CD14-positive monocyte (primary cell): ENCODE results near the gene KIAA1328. TPM values are rescaled to one million over a fixed set of nuclear protein-coding genes. Genes with fewer than 3 reads are reported as not detected.

Experiments used
- DNase-seq, 3 donors: peaks; one replicate each; pipeline ENCODE4 v3.0.0-alpha.2; 2011 to 2022
- H2AFZ ChIP-seq: 2 replicates; pipeline ENCODE4 v1.6.0; 2012; ENCODE audit warnings: mild to moderate bottlenecking, low read depth, low read length, inconsistent platforms; ENCODE audit not compliant: insufficient read depth, poor library complexity, severe bottlenecking
- H3K27ac ChIP-seq, 2 donors: 1 replicate in 1 of 2; 2 replicates in 1 of 2; pipeline ENCODE4 v1.5.1; 2012 to 2013; ENCODE audit warnings: low read length in 2 of 2, control low read depth in 1 of 2, inconsistent platforms in 1 of 2, low read depth in 1 of 2, mild to moderate bottlenecking in 1 of 2
- H3K27me3 ChIP-seq, 2 donors: one replicate each; pipeline versions ENCODE4 v1.6.0 to v1.6.1; 2011 to 2013; ENCODE audit warnings: low read length in 2 of 2; ENCODE audit not compliant: control insufficient read depth in 2 of 2, insufficient read depth in 2 of 2
- H3K36me3 ChIP-seq, 2 donors: replicated peaks in 1 of 2; 1 replicate in 1 of 2; 2 replicates in 1 of 2; pipeline versions ENCODE4 v1.5.1 to v1.6.1; 2012 to 2013; ENCODE audit warnings: low read length in 2 of 2, control low read depth in 1 of 2, inconsistent platforms in 1 of 2, mild to moderate bottlenecking in 1 of 2; ENCODE audit not compliant: insufficient read depth in 2 of 2, control insufficient read depth in 1 of 2
- H3K4me1 ChIP-seq, 2 donors: 1 replicate in 1 of 2; 2 replicates in 1 of 2; pipeline versions ENCODE4 v1.5.1 to v1.6.1; 2012 to 2013; ENCODE audit warnings: low read length in 2 of 2, control low read depth in 1 of 2, inconsistent platforms in 1 of 2, mild to moderate bottlenecking in 1 of 2, moderate library complexity in 1 of 2; ENCODE audit not compliant: insufficient read depth in 2 of 2, control insufficient read depth in 1 of 2
- H3K4me2 ChIP-seq: replicated peaks from 2 replicates; pipeline ENCODE3; 2012; ENCODE audit warnings: low read length, moderate library complexity, mild to moderate bottlenecking; ENCODE audit not compliant: poor library complexity, severe bottlenecking; ENCODE audit errors: extremely low read depth
- H3K4me3 ChIP-seq, 3 experiments: fragments of 200-600 bp in 1 of 3; sonication (generic) in 1 of 3; replicated peaks in 1 of 3; 1 replicate in 2 of 3; 2 replicates in 1 of 3; pipeline ENCODE4 v1.5.1; 2011 to 2013; ENCODE audit warnings: low read length in 3 of 3, mild to moderate bottlenecking in 3 of 3, control low read depth in 2 of 3, low read depth in 2 of 3, inconsistent platforms in 1 of 3, moderate library complexity in 1 of 3
- H3K79me2 ChIP-seq: 2 replicates; pipeline ENCODE4 v1.6.0; 2012; ENCODE audit warnings: mild to moderate bottlenecking, control low read depth, inconsistent platforms, low read length, moderate library complexity; ENCODE audit not compliant: insufficient read depth
- H3K9ac ChIP-seq: 2 replicates; pipeline ENCODE4 v1.6.0; 2017; ENCODE audit warnings: low read length, mild to moderate bottlenecking; ENCODE audit not compliant: insufficient read depth, poor library complexity, severe bottlenecking
- H3K9me3 ChIP-seq, 2 donors: replicated peaks in 1 of 2; 1 replicate in 1 of 2; 2 replicates in 1 of 2; pipeline versions ENCODE4 v1.5.1 to v1.6.1; 2012 to 2013; ENCODE audit warnings: low read length in 2 of 2, control low read depth in 1 of 2; ENCODE audit not compliant: control insufficient read depth in 1 of 2, insufficient read depth in 1 of 2
- H4K20me1 ChIP-seq: 2 replicates; pipeline ENCODE4 v1.6.0; 2012; ENCODE audit warnings: mild to moderate bottlenecking, low read length, control low read depth, moderate library complexity; ENCODE audit not compliant: insufficient read depth
- H3K27ac Mint-ChIP-seq, 7 donors: one replicate each; pipeline ENCODE4 v1.8.0; 2020; ENCODE audit warnings: mild to moderate bottlenecking in 7 of 7, mixed read lengths in 7 of 7, moderate library complexity in 6 of 7, inconsistent platforms in 2 of 7
- H3K27me3 Mint-ChIP-seq, 3 donors: one replicate each; pipeline ENCODE4 v1.8.0; 2021 to 2022; ENCODE audit warnings: low read depth in 3 of 3, mild to moderate bottlenecking in 3 of 3, mixed read lengths in 3 of 3, moderate library complexity in 3 of 3, inconsistent platforms in 1 of 3
- H3K36me3 Mint-ChIP-seq, 2 donors: one replicate each; pipeline ENCODE4 v1.8.0; 2020; ENCODE audit warnings: mixed read lengths in 2 of 2, inconsistent platforms in 1 of 2, mild to moderate bottlenecking in 1 of 2
- H3K4me1 Mint-ChIP-seq: one replicate; pipeline ENCODE4 v1.8.0; 2020; ENCODE audit warnings: mild to moderate bottlenecking, mixed read lengths
- H3K4me3 Mint-ChIP-seq, 2 donors: one replicate each; pipeline ENCODE4 v1.8.0; 2020; ENCODE audit warnings: mild to moderate bottlenecking in 2 of 2, mixed read lengths in 2 of 2, moderate library complexity in 1 of 2
- H3K9me3 Mint-ChIP-seq, 7 donors: one replicate each; pipeline ENCODE4 v1.8.0; 2020 to 2022; ENCODE audit warnings: mixed read lengths in 7 of 7, mild to moderate bottlenecking in 6 of 7, moderate library complexity in 6 of 7, inconsistent platforms in 2 of 7
- WGBS: methylation state at CpG from one replicate; pipeline ENCODE4 v1.1.5; 2013; ENCODE audit warnings: missing lambda C conversion rate; ENCODE audit not compliant: insufficient coverage; 5-methylcytosine and 5-hydroxymethylcytosine counted together
- intact Hi-C, 2 donors: fragments of 100-400 bp; cut with micrococcal nuclease; formaldehyde crosslinking; loops; one replicate each; pipeline versions ENCODE4 v1.15.0 to v1.15.1; 2023
- polyA plus RNA-seq, 3 donors: library from polyadenylated mRNA; depleted of rRNA in 1 of 3; unstranded in 2 of 3; stranded (reverse) in 1 of 3; fragments of 300-500 nt in 2 of 3; fragments of >200 nt in 1 of 3; fragmentation: Illumina TruSeq in 2 of 3; gene quantifications; 1 replicate in 2 of 3; 2 replicates in 1 of 3; pipeline ENCODE4 v1.2.3, GENCODE V29; 2012 to 2021
- TF ChIP-seq, protein P1 (sequence below): fragments of 200-600 bp; IDR thresholded peaks from one replicate; pipeline ENCODE4 v1.8.0; 2022; ENCODE audit warnings: antibody characterized with exemption, mild to moderate bottlenecking

Gene KIAA1328
- polyA plus RNA-seq, 3 donors = 3.7 to 3.9 (median 3.8) TPM

DNA sequence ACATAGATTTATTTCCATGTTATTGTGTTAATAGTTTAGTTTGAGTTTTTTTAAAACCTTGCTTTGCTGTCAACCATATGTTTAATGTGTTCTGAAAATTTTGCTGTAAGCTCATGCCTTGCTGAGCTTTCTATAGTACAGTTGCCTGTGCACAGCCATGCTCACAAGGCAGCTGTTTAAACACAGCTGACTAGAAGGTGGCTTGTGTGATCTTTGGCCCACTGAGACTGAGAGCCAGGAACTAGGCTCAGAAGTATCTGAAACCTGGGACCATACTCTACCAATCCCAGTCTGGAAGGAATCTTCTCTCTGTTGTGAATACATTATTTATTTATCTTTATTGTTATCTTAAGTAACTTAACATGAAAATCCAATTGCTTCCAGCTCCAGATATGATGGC is 350.5 kb downstream of the KIAA1328 start:
- H3K9ac ChIP-seq = no peak overlapping the region
- peaks cover 0 to 2% (median 1%) of the 10 kb centered on the region in 3 donors for H3K27me3 Mint-ChIP-seq
- H3K27ac ChIP-seq = no peak overlapping the region
- H3K4me2 ChIP-seq = no peak overlapping the region
- no peak overlapping the region for H2AFZ ChIP-seq
- DNase-seq = no peak
- no peak overlapping the region for H3K4me3 Mint-ChIP-seq
- H3K27ac Mint-ChIP-seq = no peak overlapping the region
- TF ChIP-seq, protein P1, sequence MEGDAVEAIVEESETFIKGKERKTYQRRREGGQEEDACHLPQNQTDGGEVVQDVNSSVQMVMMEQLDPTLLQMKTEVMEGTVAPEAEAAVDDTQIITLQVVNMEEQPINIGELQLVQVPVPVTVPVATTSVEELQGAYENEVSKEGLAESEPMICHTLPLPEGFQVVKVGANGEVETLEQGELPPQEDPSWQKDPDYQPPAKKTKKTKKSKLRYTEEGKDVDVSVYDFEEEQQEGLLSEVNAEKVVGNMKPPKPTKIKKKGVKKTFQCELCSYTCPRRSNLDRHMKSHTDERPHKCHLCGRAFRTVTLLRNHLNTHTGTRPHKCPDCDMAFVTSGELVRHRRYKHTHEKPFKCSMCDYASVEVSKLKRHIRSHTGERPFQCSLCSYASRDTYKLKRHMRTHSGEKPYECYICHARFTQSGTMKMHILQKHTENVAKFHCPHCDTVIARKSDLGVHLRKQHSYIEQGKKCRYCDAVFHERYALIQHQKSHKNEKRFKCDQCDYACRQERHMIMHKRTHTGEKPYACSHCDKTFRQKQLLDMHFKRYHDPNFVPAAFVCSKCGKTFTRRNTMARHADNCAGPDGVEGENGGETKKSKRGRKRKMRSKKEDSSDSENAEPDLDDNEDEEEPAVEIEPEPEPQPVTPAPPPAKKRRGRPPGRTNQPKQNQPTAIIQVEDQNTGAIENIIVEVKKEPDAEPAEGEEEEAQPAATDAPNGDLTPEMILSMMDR = no peak
- H3K36me3 ChIP-seq = no peaks in the 10 kb centered on the region
- H3K79me2 ChIP-seq = no peaks in the 10 kb centered on the region
- no peaks in the 10 kb centered on the region for H3K4me1 Mint-ChIP-seq
- intact Hi-C loops = no loop called here
- H3K4me3 ChIP-seq = no peak overlapping the region
- no peaks in the 10 kb centered on the region for H3K9me3 ChIP-seq
- peaks cover 0 to 5% of the 10 kb centered on the region in 2 donors for H3K36me3 Mint-ChIP-seq
- no peaks in the 10 kb centered on the region for H4K20me1 ChIP-seq
- no peaks in the 10 kb centered on the region for H3K4me1 ChIP-seq
- peaks cover 0 to 4% (median 3%) of the 10 kb centered on the region in 7 donors for H3K9me3 Mint-ChIP-seq
- H3K27me3 ChIP-seq = no peaks in the 10 kb centered on the region

DNA sequence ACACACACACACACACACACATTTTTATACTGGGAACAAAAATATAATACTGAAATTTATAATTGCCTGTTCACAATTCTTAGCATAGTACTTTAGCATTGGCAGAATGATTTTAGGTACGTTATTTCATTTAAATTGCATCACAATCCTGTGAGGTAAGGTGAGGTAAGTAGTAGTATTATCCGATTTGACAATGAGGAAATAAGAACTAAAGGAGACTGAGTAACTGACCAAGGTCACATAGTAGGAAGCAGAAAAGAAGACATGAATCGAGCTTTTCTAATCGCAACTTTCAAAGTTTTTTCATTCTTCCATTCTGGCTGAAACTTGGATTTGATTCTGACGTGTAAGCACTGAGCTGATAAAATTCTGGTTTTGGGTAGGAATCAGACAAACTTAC is 351.2 kb downstream of the KIAA1328 start:
- Histone ChIP-seq H3K9ac (no peak overlapping the region), H3K36me3 (no peaks in the 10 kb centered on the region), H2AFZ (no peak overlapping the region), H3K4me2 (no peak overlapping the region), H3K27ac (no peak overlapping the region), H4K20me1 (no peaks in the 10 kb centered on the region), H3K4me3 (no peak overlapping the region), H3K9me3 (no peaks in the 10 kb centered on the region), H3K4me1 (no peaks in the 10 kb centered on the region), H3K79me2 (no peaks in the 10 kb centered on the region), H3K27me3 (no peaks in the 10 kb centered on the region)
- 92% methylated on average over 2 of the region's 5 CpGs for WGBS
- no peaks in the 10 kb centered on the region for H3K4me1 Mint-ChIP-seq
- peaks cover 0 to 1% of the 10 kb centered on the region in 2 donors for H3K36me3 Mint-ChIP-seq
- intact Hi-C loops = no loop called here
- H3K4me3 Mint-ChIP-seq = no peak overlapping the region
- peaks cover 0 to 9% (median 4%) of the 10 kb centered on the region in 7 donors for H3K9me3 Mint-ChIP-seq
- TF ChIP-seq, protein P1 = no peak
- H3K27me3 Mint-ChIP-seq = peaks cover 0 to 2% (median 1%) of the 10 kb centered on the region in 3 donors
- DNase-seq = no peak
- no peak overlapping the region for H3K27ac Mint-ChIP-seq
